Lung microvascular endothelial cell (primary cell): ENCODE data around the gene HSBP1L1. TPM values are rescaled to one million over a fixed set of nuclear protein-coding genes. Genes with fewer than 3 reads are reported as not detected.
"Not testable (repeated sequence)": the region's sequence is repeated elsewhere in the genome, so short reads cannot be mapped to it uniquely, and the experiment has no call there.

Source experiments
- DNase-seq, 2 donors: peaks; one replicate each; pipeline versions ENCODE4 v3.0.0 to v3.0.0-alpha.2; 2010; ENCODE audit warnings: low read depth in 2 of 2
- total RNA-seq: library from RNA; depleted of rRNA; stranded (reverse); fragments of >200 nt; gene quantifications from 2 replicates; pipeline ENCODE4 v1.2.1, GENCODE V29; 2014

HSBP1L1 gene
- total RNA-seq, 1 donor from 2014 or later, result 1.8 TPM

GRCh38 chr18:79960161-79960801 lies 4.2 kb upstream of the HSBP1L1 start:
- DNase-seq, result not testable (repeated sequence)

- no peak for DNase-seq
Measured at GRCh38 chr18:79960921-79961526, 3.4 kb upstream of the HSBP1L1 start.

GRCh38 chr18:79961527-79962291 lies 2.7 kb upstream of the HSBP1L1 start:
- DNase-seq, result no peak

GRCh38 chr18:79962311-79962710 lies 2.1 kb upstream of the HSBP1L1 start:
- no peak for DNase-seq

GRCh38 chr18:79962835-79963657 lies 1.4 kb upstream of the HSBP1L1 start:
- no peak for DNase-seq

GRCh38 chr18:79963658-79964329 lies 649 bp upstream of the HSBP1L1 start:
- DNase-seq, result no peak

GRCh38 chr18:79965119-79965902 lies 868 bp downstream of the HSBP1L1 start:
- DNase-seq, result peak; percentile 25 to 75

- no peak for DNase-seq
Measured at GRCh38 chr18:79970419-79971133, 6.1 kb downstream of the HSBP1L1 start.

- no peak for DNase-seq
Measured at GRCh38 chr18:79971211-79971952, 6.9 kb downstream of the HSBP1L1 start.

- no peak for DNase-seq
Measured at GRCh38 chr18:79971986-79972385, 7.5 kb downstream of the HSBP1L1 start.

- no peak for DNase-seq
Measured at GRCh38 chr18:79972720-79973119, 8.3 kb downstream of the HSBP1L1 start.

GRCh38 chr18:79973517-79973916 lies 9.1 kb downstream of the HSBP1L1 start:
- DNase-seq, result no peak

GRCh38 chr18:79974025-79974654 lies 9.7 kb downstream of the HSBP1L1 start:
- no peak for DNase-seq

- DNase-seq, result no peak
Measured at GRCh38 chr18:79975043-79975442, 10.6 kb downstream of the HSBP1L1 start.

- DNase-seq, result no peak
Measured at GRCh38 chr18:79975985-79976680, 11.7 kb downstream of the HSBP1L1 start.

GRCh38 chr18:79979843-79980242 lies 15.4 kb downstream of the HSBP1L1 start:
- DNase-seq, result no peak

GRCh38 chr18:79980585-79980984 lies 16.1 kb downstream of the HSBP1L1 start:
- DNase-seq, result no peak

- peak; percentile 32 to 41 for DNase-seq
Measured at GRCh38 chr18:79982736-79983135, 18.3 kb downstream of the HSBP1L1 start.
